Measurements from ENCODE around the gene RFXANK. TPM values are rescaled to one million over a fixed set of nuclear protein-coding genes. Genes with fewer than 3 reads are reported as not detected.

Gene RFXANK
- total RNA-seq, 1 experiment from 2014 or later: 91.3 TPM

- DNase-seq (ENCODE audit: low read depth): no peak
Measured at GRCh38 chr19:19227217-19227616, 35.2 kb downstream of the RFXANK start.

- DNase-seq (ENCODE audit: low read depth): no peak
Measured at GRCh38 chr19:19229701-19230100, 37.6 kb downstream of the RFXANK start.

- no peak for DNase-seq (ENCODE audit: low read depth)
Measured at GRCh38 chr19:19230999-19231398, 38.9 kb downstream of the RFXANK start.

- DNase-seq (ENCODE audit: low read depth): no peak
Measured at GRCh38 chr19:19232261-19232721, 40.2 kb downstream of the RFXANK start.

- no peak for DNase-seq (ENCODE audit: low read depth)
Measured at GRCh38 chr19:19234220-19234816, 42.3 kb downstream of the RFXANK start.

GRCh38 chr19:19236173-19236572 is 44.1 kb downstream of the RFXANK start:
- no peak for DNase-seq (ENCODE audit: low read depth)

- no peak for DNase-seq (ENCODE audit: low read depth)
Measured at GRCh38 chr19:19238126-19238894, 46.3 kb downstream of the RFXANK start.

GRCh38 chr19:19239675-19240074 is 47.6 kb downstream of the RFXANK start:
- no peak for DNase-seq (ENCODE audit: low read depth)

- no peak for DNase-seq (ENCODE audit: low read depth)
Measured at GRCh38 chr19:19240476-19240875, 48.4 kb downstream of the RFXANK start.

GRCh38 chr19:19250196-19250801 is 58.2 kb downstream of the RFXANK start:
- DNase-seq (ENCODE audit: low read depth): no peak

Other genes with a start within 250 kb of the RFXANK start
- 34.2 and 35.4 TPM in 2 replicates for gene SUGP2, start 158.7 kb upstream of the RFXANK start, total RNA-seq (2014; rRNA removed; shearing (Covaris generic))
- 46.2 and 54.1 TPM in 2 replicates for gene ARMC6, start 158.7 kb upstream of the RFXANK start, total RNA-seq (2014; rRNA removed; shearing (Covaris generic))
- 5.9 and 6.2 TPM in 2 replicates for gene SLC25A42, start 128.3 kb upstream of the RFXANK start, total RNA-seq (2014; rRNA removed; shearing (Covaris generic))
- gene TMEM161A, start 53.8 kb upstream of the RFXANK start, total RNA-seq (2014; rRNA removed; shearing (Covaris generic)): 17.0 and 18.5 TPM in 2 replicates
- not detected in 2 replicates for gene MEF2B, start 22.0 kb upstream of the RFXANK start, total RNA-seq (2014; rRNA removed; shearing (Covaris generic))
- gene BORCS8, start 106 bp upstream of the RFXANK start, total RNA-seq (2014; rRNA removed; shearing (Covaris generic)): 10.3 and 18.4 TPM in 2 replicates
- gene NR2C2AP, start 11.2 kb downstream of the RFXANK start, total RNA-seq (2014; rRNA removed; shearing (Covaris generic)): 20.4 and 31.0 TPM in 2 replicates
- 0.12 TPM in 1 of 2 replicates, not detected in the other for gene NCAN, start 19.7 kb downstream of the RFXANK start, total RNA-seq (2014; rRNA removed; shearing (Covaris generic))
- gene TM6SF2, start 81.0 kb downstream of the RFXANK start, total RNA-seq (2014; rRNA removed; shearing (Covaris generic)): 0.29 TPM in 1 of 2 replicates, not detected in the other
- 11.7 and 29.3 TPM in 2 replicates for gene SUGP1, start 128.3 kb downstream of the RFXANK start, total RNA-seq (2014; rRNA removed; shearing (Covaris generic))
- 15.6 and 22.6 TPM in 2 replicates for gene MAU2, start 128.6 kb downstream of the RFXANK start, total RNA-seq (2014; rRNA removed; shearing (Covaris generic))
- gene GATAD2A, start 213.4 kb downstream of the RFXANK start, total RNA-seq (2014; rRNA removed; shearing (Covaris generic)): 21.9 and 23.9 TPM in 2 replicates